NOMO-1 (cell line): ENCODE results near the gene HAUS3.
"Not testable (repeated sequence)": the region's sequence is repeated elsewhere in the genome, so short reads cannot be mapped to it uniquely, and the experiment has no call there.

Experiments used
- DNase-seq, 2 experiments: peaks; one replicate each; lab custom pipeline; 2025; ENCODE audit not compliant: unreplicated experiment in 2 of 2; lab: John Stamatoyannopoulos, UW

The HAUS3 gene

DNA sequence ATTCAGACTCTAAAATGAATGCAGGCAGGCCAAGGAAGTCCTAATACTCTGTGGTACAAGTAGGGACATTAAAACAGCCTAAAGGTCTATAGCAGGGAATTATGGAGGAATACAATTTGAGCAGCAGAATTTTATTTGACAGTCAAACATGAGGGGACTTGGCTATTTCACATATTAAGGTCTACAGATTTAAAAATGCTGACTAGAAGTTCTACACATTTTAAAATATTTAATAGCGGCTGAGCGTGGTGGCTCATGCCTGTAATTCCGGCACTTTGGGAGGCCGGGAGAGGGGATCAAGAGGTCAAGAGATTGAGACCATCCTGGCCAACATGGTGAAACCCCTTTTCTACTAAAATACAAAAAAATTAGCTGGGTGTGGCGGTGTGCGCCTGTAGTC, 10.8 kb downstream of the HAUS3 start:
- no peak for DNase-seq

DNA sequence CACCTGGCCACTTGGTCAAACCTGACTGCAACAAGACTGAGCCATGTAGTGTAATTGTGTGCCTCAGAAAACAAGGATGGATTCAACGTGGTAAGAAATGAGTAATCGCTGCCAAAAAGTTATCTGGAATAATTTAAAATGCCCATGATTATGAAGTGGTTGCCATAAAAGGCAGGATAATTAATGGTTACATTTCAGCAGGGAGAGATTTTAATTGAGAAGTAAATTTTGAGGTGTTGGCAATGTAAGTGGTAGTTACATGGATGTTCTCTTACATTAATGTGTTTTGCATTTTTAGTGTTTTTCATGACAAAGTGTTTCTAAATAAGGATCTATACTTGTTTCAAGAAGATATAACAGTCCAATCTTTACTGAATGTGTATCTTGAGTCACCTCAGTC, 15.7 kb downstream of the HAUS3 start:
- DNase-seq = no peak

DNA sequence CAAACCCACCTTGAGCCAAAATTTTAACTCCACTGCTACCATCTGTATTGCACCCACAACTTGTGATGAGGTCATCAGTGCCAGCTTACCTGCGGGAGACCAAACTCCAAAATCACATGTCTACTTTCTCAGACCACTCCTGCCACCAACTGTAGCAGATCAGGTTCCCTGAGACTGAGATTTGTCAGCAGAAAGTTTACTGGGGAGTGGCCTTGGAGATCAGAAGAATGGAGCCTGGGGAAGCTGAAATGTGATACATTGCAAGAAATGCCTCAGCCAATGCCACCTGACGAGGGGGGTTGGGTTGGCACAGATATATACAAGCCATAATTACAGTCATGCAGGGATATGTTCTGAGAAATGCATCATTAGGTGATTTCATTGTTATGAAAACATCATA, 19.1 kb downstream of the HAUS3 start:
- DNase-seq = no peak

DNA sequence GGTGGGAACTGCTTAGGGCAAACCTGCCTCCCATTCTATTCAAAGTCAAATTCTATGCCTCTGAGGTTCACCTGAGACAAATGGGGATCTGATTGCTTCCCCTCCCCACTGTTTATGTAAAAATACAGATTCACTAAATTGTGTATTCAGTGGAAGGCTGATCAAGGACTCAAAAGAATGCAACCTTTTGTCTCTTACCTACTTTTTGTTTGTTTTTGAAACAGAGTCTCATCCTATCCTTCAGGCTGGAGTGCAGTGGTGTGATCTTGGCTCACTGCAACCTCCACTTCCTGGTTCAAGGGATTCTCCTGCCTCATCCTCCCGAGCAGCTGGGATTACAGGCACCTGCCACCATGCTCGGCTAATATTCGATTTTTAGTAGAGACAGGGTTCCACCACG, 20.5 kb downstream of the HAUS3 start:
- DNase-seq = not testable (repeated sequence)

DNA sequence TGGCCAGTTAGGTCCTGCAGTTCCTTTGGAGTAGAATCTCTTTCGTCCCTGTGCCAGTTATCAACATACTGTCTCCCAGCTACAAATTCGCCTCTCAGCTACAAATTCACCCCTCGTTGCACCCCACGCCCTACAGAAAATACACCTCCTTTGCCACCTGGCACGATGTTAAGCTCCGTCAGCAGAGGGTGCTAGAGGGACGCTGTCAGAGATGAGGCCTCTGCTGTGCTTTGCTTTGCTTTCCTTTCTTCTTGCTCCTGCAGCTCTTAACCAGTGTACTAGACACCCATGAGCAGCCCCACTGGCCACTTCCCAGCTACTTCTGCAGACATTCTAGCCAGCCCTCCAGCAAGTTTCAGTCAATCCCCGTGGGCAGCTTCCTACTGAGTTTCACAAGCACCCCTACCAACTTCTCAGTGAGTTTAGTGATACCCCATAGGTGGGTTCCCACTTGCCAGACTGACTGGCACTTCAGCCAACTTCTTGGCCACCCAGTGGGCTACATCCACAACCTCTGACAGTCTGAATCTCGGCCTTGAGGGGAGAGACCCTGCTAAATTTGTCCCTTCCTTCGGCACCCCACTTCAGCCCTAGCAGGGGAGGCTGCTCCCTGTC, 21.8 kb downstream of the HAUS3 start:
- peak; percentile 60 for DNase-seq

DNA sequence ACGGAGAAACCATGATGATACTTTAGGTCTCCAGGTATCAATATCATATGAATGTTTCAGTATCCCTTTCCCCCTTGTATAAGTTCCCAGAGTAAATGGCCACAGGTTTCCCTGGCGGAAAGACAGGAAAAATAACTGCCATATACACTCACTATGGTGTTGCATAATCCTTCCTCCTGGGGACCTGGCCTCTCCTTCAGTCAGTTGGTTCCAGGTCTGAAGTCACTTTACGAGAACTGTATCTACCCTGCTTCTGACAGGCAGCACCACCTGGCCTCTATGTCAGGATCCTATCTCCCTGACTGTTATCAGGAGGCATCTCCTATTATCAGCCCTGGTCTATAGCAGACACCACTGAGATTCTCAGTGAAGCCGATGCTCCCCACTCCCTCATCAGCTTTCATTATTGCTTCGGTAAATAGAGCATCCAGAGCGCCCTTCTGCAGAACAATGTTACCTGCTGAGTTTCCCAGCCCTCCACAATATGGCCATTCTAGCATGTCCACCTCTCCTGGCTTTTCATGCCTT, 22.6 kb downstream of the HAUS3 start:
- DNase-seq = no peak

DNA sequence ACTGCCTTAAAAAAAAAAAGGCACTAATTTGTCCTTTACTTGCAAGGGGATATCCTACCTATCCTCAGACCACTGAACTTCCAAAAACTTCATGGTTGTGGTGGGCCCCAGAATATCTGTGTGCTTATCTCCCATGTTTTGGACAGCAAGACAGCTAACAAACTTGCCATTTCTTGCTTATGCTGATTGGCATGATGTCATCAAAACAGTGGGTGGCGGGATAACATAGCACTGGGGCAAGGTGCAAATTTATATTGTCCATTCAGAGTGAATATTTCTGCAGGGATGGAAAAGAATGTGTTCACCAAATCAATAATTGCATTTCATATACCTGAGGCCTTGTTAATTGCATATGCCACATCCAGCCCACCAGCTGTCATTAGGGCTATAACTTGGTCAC, 23.5 kb downstream of the HAUS3 start:
- DNase-seq = no peak

DNA sequence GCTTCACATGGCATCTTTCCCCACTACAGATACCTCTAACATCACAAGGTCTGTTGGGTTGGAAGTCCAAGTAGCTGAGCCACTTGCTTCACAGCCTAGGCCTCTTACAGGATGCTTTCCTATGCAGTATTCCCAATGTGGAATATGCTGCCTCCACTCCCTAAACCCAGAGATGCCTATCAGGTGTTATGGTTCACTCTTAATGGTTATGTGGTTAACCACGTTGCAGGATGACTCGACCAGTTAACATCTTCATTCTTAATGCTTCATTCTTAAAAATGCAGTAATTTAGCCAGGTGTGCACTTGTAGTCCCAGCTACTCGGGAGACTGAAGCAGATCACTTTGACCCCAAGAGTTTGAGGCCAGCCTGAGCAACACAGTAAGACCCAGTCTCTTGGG, 24.2 kb downstream of the HAUS3 start:
- DNase-seq = no peak

DNA sequence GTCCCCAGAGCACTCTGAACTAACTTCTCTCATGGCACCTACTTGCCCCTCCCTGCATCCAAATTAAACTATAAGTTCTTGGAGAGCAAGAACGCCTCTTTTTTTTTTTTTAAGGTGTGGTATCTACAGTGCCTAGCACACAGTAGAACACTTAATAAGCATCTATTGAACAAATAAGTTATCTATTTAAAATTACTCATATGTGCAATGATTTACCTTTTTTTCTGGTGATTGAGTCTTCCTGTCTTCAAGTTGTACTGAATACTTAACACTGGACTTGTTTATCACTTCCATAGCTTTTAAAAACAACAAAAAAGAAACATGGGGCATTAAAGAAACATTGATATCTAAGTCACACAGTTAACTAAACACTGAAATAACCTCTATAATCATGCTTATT, 29.1 kb downstream of the HAUS3 start:
- DNase-seq = no peak

DNA sequence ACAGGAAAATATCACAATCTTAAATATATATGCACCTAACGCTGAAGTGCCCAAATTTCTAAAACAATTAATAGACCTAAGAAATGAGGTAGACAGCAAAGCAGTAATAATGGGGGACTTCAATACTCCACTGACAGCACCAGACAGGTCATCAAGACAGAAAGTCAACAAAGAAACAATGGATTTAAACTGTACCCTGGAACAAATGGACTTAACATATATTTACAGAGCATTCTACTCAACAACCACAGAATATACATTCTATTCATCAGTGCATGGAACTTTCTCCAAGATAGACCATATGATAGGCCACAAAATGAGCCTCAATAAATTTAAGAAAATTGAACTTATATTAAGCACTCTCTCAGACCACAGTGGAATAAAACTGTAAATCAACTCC, 39.1 kb downstream of the HAUS3 start:
- DNase-seq = not testable (repeated sequence)

DNA sequence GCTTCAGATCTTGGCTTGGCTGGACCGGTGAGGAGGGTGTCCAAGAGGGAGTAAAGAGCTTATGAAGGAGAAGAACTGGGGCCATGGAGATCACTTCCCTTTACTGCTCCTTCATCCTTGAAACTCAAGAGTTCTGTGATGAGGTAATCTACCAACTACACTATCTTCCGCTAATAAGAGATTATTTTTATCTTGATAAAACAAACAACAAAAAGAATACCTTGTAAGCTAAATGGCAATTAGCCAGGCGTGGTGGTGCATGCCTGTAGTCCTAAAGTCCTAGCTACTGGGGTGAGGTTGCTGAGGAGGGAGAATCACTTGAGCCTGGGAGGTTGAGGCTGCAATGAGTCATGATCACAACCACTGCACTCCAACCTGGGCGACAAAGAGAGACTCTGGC, 47.4 kb downstream of the HAUS3 start:
- no peak for DNase-seq

DNA sequence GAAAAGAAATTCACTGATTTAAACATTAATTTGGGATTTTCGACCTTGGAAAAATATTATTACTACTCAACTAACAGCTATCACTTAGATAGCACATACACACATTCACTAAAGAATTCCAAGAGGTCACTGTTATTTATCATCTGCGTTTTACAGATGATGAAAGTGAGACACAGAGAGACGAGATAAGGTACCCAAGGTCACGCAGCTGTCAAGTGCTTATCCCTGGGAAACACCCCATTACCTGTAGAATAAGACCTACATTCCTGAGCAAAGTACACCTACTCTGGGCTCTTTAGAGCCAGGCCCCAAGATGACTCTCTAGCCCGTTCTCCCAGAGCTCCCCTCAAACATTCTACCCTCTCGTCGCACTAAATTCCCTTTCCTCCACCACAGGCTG, 48.6 kb downstream of the HAUS3 start:
- DNase-seq = no peak

DNA sequence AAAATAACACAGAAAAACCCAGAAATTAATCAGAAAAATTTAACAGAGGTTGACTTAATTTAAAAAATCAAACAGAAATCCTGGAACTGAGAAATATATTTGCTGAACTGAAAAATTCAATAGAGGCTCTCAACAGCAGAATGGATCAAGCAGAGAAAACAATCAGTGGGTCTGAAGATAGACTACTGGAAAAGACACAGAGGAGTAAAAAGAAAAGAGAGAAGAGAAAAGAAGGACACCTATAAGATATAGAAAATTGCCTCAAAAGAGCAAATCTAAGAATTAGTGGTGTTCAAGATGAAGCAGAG, 55.1 kb downstream of the HAUS3 start:
- DNase-seq = no peak

DNA sequence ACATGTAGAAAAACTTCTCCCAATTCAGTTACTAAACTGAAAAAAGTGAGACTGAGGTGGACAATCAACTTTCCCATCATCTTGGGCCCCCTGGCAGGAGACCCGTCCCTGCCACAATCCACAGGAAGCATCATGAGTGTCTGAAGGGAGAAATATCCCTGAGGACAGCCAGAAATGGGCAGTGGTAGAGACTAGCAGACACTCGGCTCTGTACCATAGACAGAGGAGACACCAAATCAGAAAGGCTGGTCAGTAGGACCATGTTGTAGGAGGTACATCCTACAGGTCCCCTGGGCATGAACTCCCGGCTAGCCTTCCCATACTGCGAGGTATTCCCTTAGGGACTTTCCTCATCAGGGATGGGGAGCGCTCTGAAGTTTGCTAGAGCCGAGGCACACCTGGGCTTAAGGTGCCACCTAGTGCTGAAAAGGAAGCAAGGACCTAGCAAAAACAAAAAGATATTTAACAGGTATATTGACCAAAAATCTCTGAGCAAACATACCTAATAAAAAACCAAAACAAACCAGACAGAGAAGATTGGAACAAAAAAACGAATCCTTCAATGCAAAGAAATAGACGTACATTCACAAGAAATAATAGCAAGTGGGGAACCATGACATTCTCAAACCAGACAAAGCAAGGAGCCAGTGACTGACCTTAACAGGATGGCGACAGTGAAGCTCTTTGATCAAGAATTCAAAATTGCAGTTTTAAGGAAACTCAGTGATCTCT, 55.6 kb downstream of the HAUS3 start:
- DNase-seq = no peak

DNA sequence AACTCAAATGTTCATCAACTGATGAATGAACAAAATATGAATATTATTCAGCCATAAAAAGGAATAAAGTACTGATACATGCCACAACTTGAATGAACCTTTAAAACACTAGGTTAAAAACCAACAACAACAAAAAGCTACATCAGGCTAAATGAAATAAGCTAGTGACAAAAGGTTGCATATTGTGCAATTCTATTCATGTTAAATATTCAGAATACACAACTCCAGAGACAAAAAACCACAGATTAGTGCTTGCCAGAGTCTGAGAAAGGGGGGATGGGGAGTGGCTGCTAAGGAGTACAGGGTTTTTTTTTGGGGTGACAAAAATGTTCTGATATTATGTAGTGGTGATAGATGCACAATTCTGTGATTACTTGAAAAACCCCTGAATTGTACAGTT, 58.5 kb downstream of the HAUS3 start:
- no peak for DNase-seq

DNA sequence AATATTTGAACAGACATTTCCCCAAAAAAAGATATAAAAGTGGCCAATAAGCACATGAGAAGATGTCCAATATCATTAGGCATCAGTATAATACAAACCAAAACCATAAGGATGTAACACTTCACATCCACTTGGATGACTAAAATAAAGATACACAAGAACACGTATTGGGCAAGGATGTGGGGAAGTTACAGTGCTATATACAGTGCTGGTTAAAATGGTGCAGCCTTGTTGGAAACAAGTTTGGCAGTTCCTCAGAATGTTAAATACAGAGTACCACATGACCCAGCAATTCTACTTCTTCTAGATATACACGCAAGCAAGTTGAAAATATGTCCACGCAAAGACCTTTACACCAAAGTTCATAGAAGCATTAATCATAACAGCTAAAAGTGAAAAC, 58.9 kb downstream of the HAUS3 start:
- DNase-seq = peak; percentile 47 to 51

DNA sequence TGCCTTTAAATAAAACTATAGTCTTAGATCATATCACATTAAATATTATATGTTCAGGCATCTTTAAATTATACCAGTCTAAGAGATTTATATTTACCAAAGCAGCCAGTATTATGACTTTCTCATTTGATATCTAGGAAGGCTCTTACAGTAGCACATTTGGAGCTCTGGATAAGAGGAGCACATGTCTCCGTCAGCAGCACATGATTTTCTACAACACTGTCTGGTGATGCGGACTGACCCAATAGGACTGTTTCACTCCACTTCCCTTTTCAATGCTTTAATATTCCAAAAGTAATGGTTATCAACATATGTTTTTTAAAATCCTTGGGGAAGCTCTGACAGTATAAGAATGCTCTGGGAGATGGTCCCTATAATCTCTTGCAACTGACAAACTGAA, 61.5 kb downstream of the HAUS3 start:
- DNase-seq = no peak

DNA sequence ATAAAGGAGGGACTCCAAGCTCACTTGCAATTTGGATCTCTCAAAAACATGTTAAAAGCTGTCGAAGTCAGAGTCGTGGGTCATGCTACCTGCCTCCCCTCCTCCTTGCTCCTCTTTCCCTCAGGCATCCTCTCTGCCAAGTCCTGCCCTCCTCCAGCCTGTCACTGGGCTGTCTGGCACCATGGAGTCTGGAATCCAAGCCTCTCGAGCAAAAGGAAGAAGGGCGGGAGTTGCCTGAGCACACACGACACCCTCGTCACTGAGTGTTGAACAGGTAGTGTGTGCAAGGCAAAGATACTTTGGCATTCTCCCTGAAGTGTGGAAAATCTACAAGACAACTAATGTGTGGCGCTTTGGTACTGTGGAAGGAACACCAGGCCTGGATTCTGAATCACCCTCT, 62.2 kb downstream of the HAUS3 start:
- no peak for DNase-seq

DNA sequence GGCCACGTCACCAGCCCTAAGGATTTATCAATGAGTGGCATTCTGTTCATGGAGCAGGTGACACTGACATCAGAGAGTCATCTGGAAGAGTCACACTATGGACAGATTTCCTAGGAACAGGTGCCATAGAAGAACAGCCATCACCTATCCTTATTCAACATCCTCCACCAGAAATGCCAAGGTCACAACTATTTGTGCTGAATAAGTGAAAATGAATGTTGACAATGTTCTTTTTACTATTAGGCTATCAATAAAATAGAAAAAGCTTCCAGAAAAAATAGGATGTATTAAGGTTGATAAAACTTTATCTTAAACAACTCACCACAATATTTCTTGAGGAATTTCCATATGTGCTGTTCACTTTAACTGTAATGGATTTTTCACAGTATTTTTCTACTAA, 62.9 kb downstream of the HAUS3 start:
- no peak for DNase-seq
